RWPE2 (cell line): ENCODE measurements around the gene GRM2.

Experiments used
- ATAC-seq: fragments of 200-7000 bp; cut with Tn5 transposase; 3 replicates; pipeline ENCODE4 v1.9.1; 2021; ENCODE audit warnings: low read depth
- DNase-seq: peaks from one replicate; pipeline ENCODE4 v3.0.0-alpha.2; 2020; ENCODE audit warnings: low spot score
- H3K27ac ChIP-seq: fragments of 450-650 bp; 2 replicates; pipeline ENCODE4 v1.5.1; 2017; ENCODE audit warnings: mild to moderate bottlenecking; ENCODE audit not compliant: poor library complexity, severe bottlenecking
- H3K27me3 ChIP-seq: fragments of 250-450 bp; sonication (Bioruptor Pico); 2 replicates; pipeline ENCODE4 v1.5.1; 2021; ENCODE audit warnings: mild to moderate bottlenecking, moderate library complexity; ENCODE audit not compliant: insufficient read depth, poor library complexity, severe bottlenecking
- H3K36me3 ChIP-seq: fragments of 250-450 bp; sonication (Bioruptor Pico); 2 replicates; pipeline ENCODE4 v1.5.1; 2020; ENCODE audit warnings: low read depth, mild to moderate bottlenecking, moderate library complexity
- H3K4me1 ChIP-seq: fragments of 250-450 bp; sonication (Bioruptor Pico); 2 replicates; pipeline ENCODE4 v1.5.1; 2021; ENCODE audit warnings: mild to moderate bottlenecking, moderate library complexity; ENCODE audit not compliant: insufficient read depth, poor library complexity, severe bottlenecking
- H3K4me3 ChIP-seq: fragments of 250-450 bp; sonication (Bioruptor Pico); 2 replicates; pipeline ENCODE4 v1.5.1; 2021; ENCODE audit warnings: mild to moderate bottlenecking, moderate library complexity; ENCODE audit not compliant: severe bottlenecking
- H3K9me3 ChIP-seq: fragments of 250-450 bp; sonication (Bioruptor Pico); 2 replicates; pipeline ENCODE4 v1.5.1; 2021; ENCODE audit warnings: mild to moderate bottlenecking, moderate library complexity; ENCODE audit not compliant: severe bottlenecking
- CTCF ChIP-seq: fragments of 450-650 bp; IDR thresholded peaks from one replicate; pipeline ENCODE4 v1.5.1; 2017; ENCODE audit warnings: mild to moderate bottlenecking, moderate library complexity; ENCODE audit not compliant: poor library complexity, severe bottlenecking

Gene GRM2

GRCh38 chr3:51715977-51716294 lies 9.1 kb downstream of the GRM2 start:
- H3K9me3 ChIP-seq, result no peaks in the 10 kb centered on the region
- TF ChIP-seq CTCF, result no peak
- no peak for DNase-seq
- no peaks in the 10 kb centered on the region for H3K36me3 ChIP-seq
- no peaks in the 10 kb centered on the region for H3K4me1 ChIP-seq
- H3K27ac ChIP-seq, result no peak overlapping the region
- no peaks in the 10 kb centered on the region for H3K27me3 ChIP-seq
- H3K4me3 ChIP-seq, result no peak overlapping the region
- ATAC-seq, result no peak

- H3K27me3 ChIP-seq, result no peaks in the 10 kb centered on the region
- DNase-seq (no peak), ATAC-seq (no peak)
- no peaks in the 10 kb centered on the region for H3K4me1 ChIP-seq
- no peak for TF ChIP-seq CTCF
- H3K27ac ChIP-seq, result no peak overlapping the region
- no peaks in the 10 kb centered on the region for H3K9me3 ChIP-seq
- no peaks in the 10 kb centered on the region for H3K36me3 ChIP-seq
- H3K4me3 ChIP-seq, result no peak overlapping the region
Measured at GRCh38 chr3:51716805-51717204, 9.9 kb downstream of the GRM2 start.

GRCh38 chr3:51717446-51717845 lies 10.6 kb downstream of the GRM2 start:
- H3K27ac ChIP-seq, result no peak overlapping the region
- H3K9me3 ChIP-seq, result no peaks in the 10 kb centered on the region
- no peak for TF ChIP-seq CTCF
- no peak for ATAC-seq
- H3K4me1 ChIP-seq, result no peaks in the 10 kb centered on the region
- no peak overlapping the region for H3K4me3 ChIP-seq
- no peaks in the 10 kb centered on the region for H3K27me3 ChIP-seq
- H3K36me3 ChIP-seq, result no peaks in the 10 kb centered on the region
- no peak for DNase-seq

GRCh38 chr3:51717947-51718346 lies 11.1 kb downstream of the GRM2 start:
- no peak for TF ChIP-seq CTCF
- DNase-seq (no peak), ATAC-seq (no peak)
- no peaks in the 10 kb centered on the region for H3K36me3 ChIP-seq
- H3K27ac ChIP-seq, result no peak overlapping the region
- H3K27me3 ChIP-seq, result no peaks in the 10 kb centered on the region
- H3K4me3 ChIP-seq, result no peak overlapping the region
- H3K9me3 ChIP-seq, result no peaks in the 10 kb centered on the region
- H3K4me1 ChIP-seq, result no peaks in the 10 kb centered on the region

- peak; percentile 58 for TF ChIP-seq CTCF
- DNase-seq (no peak), ATAC-seq (peak; percentile 61)
- Histone ChIP-seq H3K27me3 (no peaks in the 10 kb centered on the region), H3K9me3 (no peaks in the 10 kb centered on the region), H3K27ac (no peak overlapping the region), H3K4me3 (no peak overlapping the region), H3K36me3 (no peaks in the 10 kb centered on the region), H3K4me1 (no peaks in the 10 kb centered on the region)
Measured at GRCh38 chr3:51718547-51719409, 11.9 kb downstream of the GRM2 start.
